HG02870 (cell line): ENCODE measurements around the gene CHDH.

Source experiments
- ATAC-seq: cut with Tn5 transposase; IDR thresholded peaks from one replicate; pipeline ENCODE4 v1.9.1; 2021; ENCODE audit warnings: mild to moderate bottlenecking, moderate library complexity; ENCODE audit not compliant: unreplicated experiment

CHDH gene

DNA sequence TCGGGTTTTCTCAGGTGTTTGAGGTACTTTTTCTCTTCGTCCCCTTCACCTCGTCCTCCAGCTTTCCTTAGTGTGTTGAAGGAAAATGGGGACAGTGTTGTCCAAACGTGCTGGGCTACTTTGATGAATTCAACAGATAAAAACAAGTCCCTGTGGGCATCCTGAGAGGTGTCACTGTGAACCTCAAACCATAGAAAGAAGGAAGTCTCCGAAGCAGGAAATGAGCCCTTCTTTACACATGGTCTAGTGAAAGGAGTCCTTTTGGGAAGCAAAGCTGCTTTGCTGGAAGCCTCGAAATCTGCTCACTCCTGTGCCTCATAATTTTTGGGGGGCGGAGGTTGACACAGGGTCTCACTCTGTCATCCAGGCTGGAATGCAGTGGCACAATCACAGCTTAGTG is 10.7 kb upstream of the CHDH start:
- ATAC-seq, result no peak

DNA sequence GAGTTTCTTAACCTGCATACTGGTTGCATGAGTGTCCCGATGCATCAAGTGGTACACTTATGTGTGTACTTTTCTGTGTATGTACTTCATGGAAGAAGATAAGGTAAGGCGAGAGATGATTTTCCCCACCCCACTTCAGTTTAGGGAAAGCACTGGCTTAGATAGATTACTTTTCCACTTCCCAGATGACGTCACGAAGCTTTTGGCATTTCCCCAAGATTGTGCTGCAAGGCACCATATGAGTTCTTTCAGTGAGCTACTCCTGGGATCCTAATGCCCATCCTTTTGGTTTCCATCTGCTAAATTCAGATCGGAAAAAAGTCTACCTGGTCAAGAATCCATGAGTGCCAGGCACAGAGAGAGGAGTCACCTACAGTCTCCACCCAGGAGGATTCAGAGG is 4.7 kb upstream of the CHDH start:
- no peak for ATAC-seq

DNA sequence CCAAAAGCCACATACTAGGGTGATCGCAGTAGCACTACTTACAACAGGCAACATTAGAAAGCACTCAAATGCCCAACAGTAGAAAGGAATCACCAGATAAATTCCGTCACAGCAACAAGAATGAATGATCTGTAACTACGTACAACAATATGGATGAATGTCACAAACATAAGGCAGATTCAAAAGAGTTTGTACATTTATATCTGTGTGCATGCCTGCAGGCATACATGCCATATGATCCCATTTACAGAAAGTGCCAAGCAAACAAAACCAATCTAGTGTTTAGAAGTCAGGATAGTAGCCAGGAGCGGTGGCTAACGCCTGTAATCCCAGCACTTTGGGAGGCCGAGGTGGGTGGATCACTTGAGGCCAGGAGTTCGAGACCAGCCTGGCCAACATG is 3.7 kb upstream of the CHDH start:
- no peak for ATAC-seq

DNA sequence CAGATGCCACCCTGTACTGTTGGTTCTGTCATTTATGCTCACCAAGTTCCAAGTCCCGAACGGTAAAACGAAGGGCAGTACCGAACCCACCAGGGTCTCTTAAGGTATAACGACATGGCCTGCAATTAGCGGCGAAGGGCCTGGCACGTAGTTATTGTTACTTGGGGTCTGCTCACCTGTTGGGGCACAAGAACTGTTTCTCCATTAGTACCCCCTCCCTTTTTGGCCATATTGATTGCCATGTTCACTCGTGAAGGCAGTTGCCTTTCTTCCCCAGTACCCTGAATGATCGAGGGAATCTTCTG is 584 bp upstream of the CHDH start:
- ATAC-seq, result no peak

DNA sequence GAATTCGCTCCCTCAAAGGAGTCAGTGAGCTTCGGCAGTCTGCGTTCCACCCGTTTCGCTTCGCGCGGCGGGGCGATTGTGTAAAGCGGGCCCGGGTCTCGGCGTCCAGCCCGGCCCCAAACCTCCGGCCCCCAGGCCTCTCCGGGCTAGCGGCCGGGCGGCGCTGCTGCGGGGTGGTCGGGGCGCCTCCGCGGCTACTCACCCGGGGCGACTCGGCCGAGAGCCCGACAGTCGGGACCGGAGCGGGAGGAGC is 412 bp downstream of the CHDH start:
- ATAC-seq, result no peak

DNA sequence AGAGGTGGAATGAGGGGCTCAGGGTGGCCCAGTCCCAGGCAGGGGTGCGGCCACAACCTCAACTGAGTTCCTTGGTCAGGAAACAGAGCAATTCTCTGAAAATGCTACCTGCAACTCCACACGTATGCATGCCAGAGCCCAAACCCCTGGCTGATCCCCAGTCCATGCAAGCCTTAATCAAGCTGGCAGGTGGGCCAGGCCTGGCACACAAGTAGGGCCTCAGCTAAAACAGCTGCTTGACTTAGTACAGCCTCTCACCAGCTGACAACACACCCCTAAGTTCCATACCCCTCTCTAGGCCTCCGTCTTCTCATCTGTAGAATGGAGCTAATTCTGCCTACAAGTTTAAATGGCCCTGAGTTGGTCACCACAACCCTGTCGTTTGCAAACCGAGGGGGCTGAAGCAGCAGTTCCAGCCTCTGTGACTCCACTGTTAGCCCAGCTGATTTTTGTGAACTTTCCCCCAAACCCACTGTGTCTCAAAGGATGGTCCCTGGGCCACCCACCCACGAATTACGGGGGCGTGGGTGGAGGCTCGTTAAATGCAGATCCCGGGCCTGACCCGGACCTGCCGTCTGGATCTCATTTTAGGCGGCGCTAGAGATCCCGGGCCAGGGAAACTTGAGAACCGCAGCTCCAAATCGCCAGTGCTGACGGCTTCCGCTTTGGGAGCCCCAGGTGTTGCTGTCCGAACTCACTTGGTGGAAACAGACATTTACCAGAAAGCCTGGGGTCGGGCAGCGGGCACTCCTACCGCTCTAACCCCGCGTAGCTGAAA is 927 bp downstream of the CHDH start:
- peak; percentile 13 for ATAC-seq

DNA sequence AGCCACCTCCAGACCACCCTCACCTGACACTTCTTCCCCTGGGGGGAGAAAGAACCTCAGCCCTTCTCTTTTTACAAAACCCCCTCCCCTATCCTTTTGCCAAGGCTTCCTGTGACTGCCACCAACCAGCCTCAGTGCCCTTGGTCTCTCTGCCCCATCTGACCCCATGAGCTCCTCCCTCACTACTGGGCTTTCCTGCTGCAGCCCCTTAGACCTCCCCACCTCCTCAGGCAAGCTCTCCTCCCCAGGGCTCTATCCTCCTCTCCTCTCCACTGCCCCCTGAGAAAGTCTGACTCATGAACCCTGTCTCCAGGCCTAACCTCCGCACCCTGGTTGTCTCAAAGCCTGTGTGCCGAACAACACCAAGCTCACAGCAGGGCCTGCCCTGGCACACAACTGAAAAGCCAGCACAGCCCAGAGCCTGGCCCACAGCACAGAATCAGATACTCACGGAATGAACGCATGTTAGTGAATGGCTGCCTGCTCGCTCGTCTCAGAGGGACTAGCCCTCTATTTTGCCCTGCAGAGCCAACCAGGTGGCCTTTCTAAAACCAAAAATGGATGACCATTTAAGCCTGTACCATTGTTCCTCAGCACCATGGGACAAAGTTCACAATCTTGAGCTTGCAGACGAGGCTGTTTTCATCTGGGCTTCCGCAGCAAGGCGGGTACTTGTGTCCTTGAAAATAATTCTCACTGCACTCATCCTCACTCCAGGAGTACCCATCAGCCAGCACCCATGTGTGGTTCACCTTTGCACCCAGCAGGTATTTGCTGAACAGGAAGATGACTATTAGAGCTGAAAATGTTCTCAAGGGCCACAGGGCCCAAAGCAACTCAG is 1.7 kb downstream of the CHDH start:
- no peak for ATAC-seq

DNA sequence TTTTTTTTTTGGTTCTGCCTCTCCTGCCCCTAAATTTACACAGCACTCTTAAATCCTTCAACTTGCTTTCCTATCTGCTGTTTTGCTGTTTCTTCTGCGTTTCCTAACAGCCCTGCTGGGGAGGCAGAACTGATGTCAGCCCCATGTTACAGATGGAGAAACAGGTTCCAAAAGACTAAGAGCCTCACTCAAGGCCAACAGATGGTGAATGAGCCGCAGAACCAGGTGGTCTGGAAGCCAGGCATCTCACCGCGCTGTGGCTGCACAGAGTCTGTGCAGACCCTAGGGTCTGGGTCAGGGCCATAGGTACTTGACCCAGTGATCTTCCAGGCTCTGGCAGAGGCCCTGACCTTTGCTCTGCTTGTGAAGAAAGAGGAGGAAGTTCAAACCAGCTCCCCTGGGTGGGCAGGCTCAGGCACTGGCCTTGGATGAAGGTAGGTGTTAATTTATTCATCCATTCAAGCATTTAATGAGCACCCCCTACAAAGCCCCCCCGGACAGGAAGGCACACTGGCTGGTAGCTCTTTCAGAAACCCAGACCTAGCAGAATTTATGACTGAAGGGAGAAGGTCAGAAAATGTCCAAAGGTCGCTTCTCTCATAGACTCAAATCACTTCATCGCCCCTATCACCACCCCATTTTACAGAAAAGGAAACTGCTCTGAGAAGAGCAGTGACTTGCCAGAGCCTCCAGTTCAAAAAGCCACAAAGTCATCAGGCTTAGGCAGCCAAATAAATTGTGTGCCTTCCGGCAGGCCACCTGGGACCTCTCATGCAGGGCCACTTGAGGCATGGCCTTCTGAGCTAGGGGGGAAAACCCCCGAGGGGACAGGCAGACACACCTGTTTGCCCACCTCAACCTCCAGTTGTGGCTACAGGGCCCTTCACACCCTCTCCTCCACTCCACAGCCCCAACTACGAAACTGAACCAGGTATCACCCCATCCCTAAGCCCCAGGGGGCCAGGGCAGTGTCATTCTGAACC is 2.7 kb downstream of the CHDH start:
- ATAC-seq, result no peak

DNA sequence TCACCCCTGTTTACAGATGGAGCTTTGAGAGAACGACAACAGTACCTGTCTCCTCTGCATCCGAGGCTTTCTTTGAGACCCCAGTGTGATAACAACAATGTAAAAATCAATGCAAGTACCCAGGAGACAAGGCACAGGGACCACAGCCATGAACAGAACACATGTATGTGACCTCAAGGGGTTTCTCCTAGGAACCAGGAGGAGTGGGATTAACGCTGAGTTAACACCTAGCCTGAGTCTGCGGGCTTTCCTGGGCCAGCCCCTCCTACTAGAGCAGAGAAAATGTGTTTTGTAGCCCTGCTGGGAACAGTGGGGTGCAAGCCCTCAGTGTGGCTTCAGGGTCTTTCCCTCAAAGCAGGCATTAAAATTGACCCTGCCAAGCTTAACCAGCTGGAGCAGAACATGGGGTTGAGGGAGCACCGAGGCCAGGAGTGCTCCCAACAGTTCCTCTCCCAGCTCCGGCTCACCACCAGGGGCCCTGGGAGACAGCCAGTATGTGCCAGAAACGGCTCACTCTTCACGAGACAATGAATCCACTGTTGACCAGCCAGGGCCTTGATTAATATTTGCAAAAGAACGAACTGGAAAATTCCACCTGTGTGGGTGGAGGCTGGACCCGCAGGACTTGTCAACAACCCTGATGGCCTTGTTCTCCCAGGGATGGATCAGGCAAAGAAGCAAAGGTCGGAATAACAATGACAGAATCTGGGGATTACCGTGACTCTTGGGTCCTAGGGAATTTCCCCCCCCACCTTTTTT is 3.6 kb downstream of the CHDH start:
- ATAC-seq, result no peak

DNA sequence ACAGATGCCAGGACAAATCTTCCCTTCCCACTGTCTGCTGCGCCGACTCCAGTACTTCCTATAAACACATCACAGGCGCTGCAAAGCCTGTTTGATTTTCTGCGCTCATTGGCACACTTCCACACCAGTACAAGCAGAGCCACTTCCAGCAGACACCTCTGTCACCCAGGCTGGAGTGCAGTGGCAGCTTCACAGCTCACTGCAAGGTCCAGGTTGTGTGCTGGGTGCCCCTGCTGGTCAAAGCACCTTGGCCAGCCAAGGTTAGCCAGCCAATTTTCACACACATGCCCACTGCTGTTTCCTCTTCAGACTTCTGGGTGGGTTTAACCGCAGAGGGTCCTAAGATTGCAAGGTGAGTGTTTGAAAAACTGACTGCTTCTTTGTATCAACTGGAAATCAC is 4.9 kb downstream of the CHDH start:
- no peak for ATAC-seq

DNA sequence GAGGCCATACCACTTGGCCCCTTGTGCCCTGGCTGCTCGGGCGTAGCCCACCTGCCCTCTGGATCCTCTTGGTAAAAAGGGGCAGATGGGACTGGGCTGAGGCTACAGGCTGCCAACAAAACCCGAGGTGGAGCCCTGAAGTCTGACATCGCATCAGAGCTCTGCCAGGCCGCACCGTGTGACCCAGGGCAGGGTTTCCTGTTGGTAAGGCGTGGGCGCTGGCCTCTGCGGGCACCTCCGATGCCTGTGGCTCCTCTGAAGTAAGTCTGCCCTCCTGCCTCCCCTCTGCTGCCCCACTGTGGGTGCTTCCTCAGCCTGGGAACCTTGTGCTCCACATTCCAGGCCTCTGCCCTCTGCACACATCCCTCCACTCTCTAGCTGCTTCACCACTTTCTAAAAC is 8.9 kb downstream of the CHDH start:
- no peak for ATAC-seq

DNA sequence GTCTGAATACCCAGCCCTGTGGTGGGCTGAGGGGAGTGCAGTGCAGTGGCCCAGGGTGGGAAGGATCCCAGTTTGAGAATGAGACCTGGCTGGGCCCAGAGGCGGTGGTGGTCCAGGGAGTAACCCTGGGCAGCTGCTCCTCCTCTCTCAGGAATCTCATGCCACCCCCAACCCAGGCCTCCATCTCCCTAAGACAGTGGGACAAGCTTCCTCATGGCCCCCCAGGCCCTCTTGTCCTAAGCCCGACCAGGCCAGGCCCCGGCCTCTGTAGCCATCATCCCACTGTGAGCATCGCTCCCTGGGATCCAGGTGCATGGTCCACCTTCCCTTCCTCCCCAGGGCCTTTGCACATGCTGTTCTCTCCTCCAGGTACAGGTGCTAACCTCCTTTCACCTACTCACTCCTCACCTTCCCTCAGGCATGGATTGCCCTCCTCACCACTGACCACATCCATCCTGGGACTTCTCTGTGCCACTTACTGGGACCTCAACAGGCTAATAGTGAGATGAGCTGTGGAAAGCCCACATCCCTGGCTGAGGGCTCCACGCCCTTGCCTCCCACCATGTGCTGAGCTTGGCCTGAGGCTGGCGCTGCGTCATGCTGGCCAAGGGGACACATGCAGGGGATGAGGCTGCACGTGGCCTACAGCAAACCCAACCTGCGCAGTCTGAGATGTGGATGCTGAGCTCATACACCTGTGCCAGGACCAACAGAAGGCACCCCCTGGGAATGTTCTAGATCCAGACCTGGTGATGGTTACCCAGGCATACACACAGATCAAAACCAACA is 9.9 kb downstream of the CHDH start:
- no peak for ATAC-seq

DNA sequence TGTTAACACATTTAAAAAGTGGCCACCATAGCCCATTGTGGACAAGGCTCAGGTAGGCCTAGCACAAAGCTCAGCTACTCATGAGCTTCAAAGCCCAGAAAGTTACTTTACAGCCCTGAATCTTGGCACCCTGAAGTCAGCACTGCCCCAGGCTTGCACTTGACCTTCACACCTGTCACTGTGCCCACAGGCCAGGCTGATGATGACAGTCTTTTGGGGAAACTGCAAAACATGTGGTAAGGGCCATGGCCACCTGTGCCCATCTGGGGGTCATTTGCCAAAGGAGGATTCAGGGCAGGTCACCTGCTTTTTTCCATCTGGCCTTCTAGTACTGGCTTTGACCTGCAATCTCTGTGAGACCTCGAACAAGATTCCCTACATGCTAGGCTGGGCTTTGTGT is 11.0 kb downstream of the CHDH start:
- no peak for ATAC-seq

DNA sequence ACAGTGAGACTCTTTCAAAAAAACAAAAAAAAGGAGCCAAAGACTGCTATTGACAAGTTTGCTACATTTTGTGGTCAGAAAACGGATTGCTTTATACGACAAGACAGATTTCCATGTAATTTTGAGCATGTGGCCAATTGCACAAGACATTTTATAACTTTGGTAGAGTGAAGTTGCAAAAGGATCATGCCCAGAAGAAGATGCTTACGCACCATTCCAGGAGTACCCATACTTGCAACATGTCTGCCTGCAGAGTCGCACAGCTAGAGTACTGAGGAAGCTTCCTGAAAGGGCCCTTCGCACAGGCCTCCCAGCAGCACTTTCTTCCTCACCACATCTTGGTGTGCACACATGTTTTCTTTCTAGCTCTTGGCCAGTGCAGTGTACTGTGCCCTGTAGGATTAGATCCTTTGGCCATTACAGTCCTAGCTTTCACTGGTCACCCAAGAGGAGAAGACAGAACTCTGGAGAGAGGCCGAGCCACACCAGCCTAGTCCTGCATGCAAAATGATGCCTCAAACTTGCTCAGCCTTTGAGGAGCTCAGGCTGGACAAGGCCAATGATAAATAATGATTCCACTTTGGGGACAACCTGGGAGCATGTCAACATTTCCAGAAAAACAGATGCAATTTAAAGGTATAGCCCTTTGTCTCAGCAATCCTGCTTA is 11.7 kb downstream of the CHDH start:
- no peak for ATAC-seq

DNA sequence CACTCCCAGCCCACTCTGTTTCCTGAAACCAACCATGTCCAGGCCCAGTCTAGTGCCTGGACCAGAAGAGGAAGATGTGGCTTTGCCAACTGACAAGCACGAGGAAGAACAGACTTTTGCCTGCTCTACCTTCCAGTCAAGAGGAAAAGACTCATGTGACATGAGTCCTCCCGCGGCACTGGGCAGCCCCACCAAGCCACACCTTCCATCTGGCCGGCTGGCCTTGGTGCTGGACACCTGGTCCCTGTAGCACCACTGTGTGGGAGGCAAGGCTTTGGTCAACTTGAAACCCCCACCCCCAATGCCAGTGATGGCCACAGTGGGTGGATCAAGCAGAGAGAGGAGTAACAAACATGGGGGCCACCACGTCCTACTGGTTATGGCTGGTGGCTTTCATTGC is 12.5 kb downstream of the CHDH start:
- no peak for ATAC-seq

DNA sequence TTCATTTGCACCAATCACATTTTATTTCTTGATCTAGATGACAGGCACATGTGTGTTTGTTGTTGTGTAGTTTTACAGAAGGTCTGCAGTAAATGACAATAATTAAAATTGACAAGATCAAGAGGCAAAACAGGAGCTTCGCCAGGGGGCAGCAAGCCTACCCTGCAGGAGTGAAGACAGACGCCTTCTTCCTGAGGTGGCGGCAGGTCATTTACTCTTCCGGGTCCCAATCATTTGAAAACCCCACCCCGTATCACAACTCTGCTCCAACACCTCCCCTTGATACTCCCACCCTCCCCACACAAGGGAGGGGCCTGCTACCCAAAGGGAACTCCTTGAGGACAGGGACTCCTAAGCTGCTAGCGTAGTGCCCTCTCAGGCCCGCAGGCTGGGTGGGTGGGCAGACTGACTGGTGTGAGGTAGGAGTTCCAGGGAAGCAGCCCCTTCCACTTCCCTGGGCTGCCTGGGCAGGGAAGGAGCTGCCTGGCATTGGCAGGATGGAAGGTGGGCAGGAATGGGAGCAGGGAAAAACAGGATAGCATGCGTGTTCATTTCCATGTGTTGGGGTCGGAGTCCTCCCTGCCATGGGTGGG is 13.1 kb downstream of the CHDH start:
- ATAC-seq, result no peak

DNA sequence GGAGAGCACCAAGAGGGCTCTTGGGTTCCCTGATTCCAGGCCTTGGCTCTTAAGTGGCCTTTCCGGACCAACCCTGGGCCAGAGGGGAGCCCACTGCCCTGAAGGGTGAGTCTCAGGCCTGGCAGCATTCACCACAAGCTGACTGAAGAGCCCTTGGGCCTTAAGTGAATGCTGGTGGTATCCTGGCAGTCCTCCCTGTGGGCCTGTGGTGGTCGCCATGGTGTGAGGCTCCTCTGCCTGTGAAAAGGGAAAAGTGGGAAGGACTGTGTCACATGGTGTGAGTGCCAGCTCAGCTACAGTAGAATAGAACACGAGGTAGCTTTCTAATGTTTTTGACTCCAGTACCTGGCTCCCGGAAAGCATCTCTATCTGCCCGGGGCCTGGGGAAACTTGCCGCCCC is 15.3 kb downstream of the CHDH start:
- no peak for ATAC-seq

DNA sequence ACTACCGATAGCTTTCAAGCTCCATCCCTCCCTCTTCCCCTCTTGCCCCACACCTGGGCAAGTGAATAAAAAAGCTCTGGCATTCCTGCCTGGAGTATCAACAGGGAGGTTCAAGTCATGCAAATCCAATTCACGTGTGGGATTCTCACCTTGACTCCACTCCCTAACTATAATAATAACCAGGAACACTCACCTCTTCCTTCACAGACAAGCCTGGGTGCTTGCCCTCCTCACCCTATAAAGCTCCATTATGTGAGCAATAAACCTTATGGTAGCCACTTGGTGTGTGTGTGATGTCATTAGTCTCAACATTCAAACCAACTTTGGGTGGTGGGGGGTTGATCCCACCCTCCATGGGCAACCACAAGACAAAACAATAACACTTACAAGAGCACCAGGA is 16.6 kb downstream of the CHDH start:
- no peak for ATAC-seq

DNA sequence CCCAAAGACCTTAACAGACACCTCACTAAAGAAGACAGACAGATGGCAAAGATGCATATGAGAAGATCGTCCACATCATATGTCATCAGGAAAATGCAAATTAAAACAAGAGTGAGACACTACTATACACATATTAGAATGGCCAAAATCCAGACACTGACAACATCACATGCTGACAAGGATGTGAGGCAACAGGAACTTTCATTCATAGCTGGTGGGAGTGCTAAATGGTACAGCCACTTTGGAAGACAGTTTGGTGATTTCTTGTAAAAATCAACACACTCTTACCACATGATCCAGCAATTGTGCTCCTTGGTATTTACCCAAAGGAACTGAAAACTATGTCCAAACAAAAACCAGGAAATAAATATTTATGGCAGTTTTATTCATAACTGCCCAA is 17.6 kb downstream of the CHDH start:
- ATAC-seq, result no peak
